ENCODE measurements around the gene PSME2. TPM values are rescaled to one million over a fixed set of nuclear protein-coding genes. Genes with fewer than 3 reads are reported as not detected.

The PSME2 gene
- total and polyA plus RNA-seq, 9 of the 15 experiments (the other 6 are each of a cell fraction or from before 2014, with no cell fraction given) = 111 to 579 (median 159) TPM

DNA sequence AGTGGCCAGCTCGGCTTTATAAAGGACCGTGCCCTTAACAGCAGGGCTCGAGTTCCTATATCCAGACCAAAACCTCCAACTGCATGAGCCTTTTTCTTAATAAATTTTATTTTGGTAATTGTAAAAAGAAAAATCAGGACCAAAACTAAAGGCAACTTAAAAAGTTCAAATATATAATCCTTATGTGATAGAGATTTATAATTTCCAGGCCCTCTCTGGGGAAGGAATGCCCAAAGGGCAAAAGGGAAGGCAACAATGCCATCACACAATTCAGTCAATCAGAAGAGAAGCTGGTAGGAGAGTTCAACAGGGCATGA, 42.6 kb upstream of the PSME2 start:
- peak overlapping the region in 1 of 2 experiments; percentile 38; a peak in 2 of 4 replicates for H3K9ac ChIP-seq (ENCODE audit: insufficient read depth in 1 of 2, low read depth in 2 of 2, low read length in 2 of 2)
- peaks cover 66% of the 10 kb centered on the region; the same call in 2 of the 3 replicates for H3K36me3 ChIP-seq (ENCODE audit: control insufficient read depth, insufficient read depth, low read length)
- peak overlapping the region; percentile 87; the same call in 1 of the 2 replicates for H3K4me2 ChIP-seq (ENCODE audit: insufficient read depth, low read length)
- H3K27me3 ChIP-seq (ENCODE audit: control insufficient read depth in 2 of 2, insufficient read depth in 2 of 2, low read length in 2 of 2) = no peaks in the 10 kb centered on the region
- ATAC-seq = no peak
- TF ChIP-seq NR2C2 (CRISPR knock-in tag; IDR thresholded peaks at IDR 0.05) = no peak
- peak; percentile 9; the same call in 1 of the 2 replicates for TF ChIP-seq NR2C2 (tag; IDR thresholded peaks at IDR 0.05)
- no peak for TF ChIP-seq SMARCA5 (IDR thresholded peaks at IDR 0.05)
- TF ChIP-seq MAFF (IDR thresholded peaks at IDR 0.05; ENCODE audit: low read length) = no peak
- TF ChIP-seq NFYB (IDR thresholded peaks at IDR 0.05; ENCODE audit: extremely low read depth, insufficient read length) = no peak
- POLR2A ChIA-PET = interaction anchor here (0.6 to 1.3 kb wide), 8 partner anchors 10 to 111 kb away, joined by 3 to 9 read pairs (median 4); partner anchors contain the start of genes DHRS1, IRF9, NOP9 and TINF2
- in situ Hi-C loops (cut with MboI) (no loop called here), intact Hi-C loops (cut with micrococcal nuclease) (no loop called here)
- no peak overlapping the region; the same call in 2 of the 3 replicates for H3K27ac ChIP-seq (ENCODE audit: extremely low read depth, low read depth, low read length)
- peaks cover 9% of the 10 kb centered on the region; the same call in 1 of the 2 replicates for H4K20me1 ChIP-seq (replicated peaks; ENCODE audit: control insufficient read depth, insufficient read depth, low read length)
- CTCF ChIA-PET (ENCODE audit: low intra/inter-chr PET ratio) = no interaction called here
- H2AFZ ChIP-seq (ENCODE audit: low read depth, low read length) = peak overlapping the region; percentile 11; the same call in 1 of the 2 replicates
- peak overlapping the region; percentile 71; the same call in 1 of the 2 replicates for H3K4me3 ChIP-seq
- WGBS (ENCODE audit: insufficient coverage, low coverage, missing lambda C conversion rate) = 0% methylated on average over 1 of the region's 3 CpGs
- peaks cover 25% of the 10 kb centered on the region for H3K79me2 ChIP-seq (ENCODE audit: control insufficient read depth, insufficient read depth, low read length)
- no peak for FAIRE-seq
- no TSS peak for BruUV-seq (replicated peaks)
- H3K4me1 ChIP-seq (replicated peaks in 1 of 2; ENCODE audit: control insufficient read depth in 2 of 2, insufficient read depth in 2 of 2, low read length in 2 of 2) = peaks cover 0 to 21% of the 10 kb centered on the region in 2 experiments; a peak in 3 of 5 replicates
- no peak for DNase-seq (ENCODE audit: extremely low read depth in 1 of 4, low spot score in 3 of 4)
- peaks cover 3% of the 10 kb centered on the region for H3K9me1 ChIP-seq (ENCODE audit: control insufficient read depth, insufficient read depth, low read length)
- H3K9me3 ChIP-seq (replicated peaks; ENCODE audit: control insufficient read depth, insufficient read depth, low read depth, low read length) = no peaks in the 10 kb centered on the region

All from K562 (cell line).